Left hindlimb (tissue), 1 donor: ENCODE results near the gene GADD45GIP1.
"Not testable (repeated sequence)": the region's sequence is repeated elsewhere in the genome, so short reads cannot be mapped to it uniquely, and the experiment has no call there.

Source experiments
- DNase-seq: peaks from one replicate; pipeline ENCODE4 v3.0.0-alpha.2; 2018

The GADD45GIP1 gene

GRCh38 chr19:12987781-12988180, 30.8 kb upstream of the GADD45GIP1 start:
- DNase-seq = no peak

- DNase-seq = no peak
Measured at GRCh38 chr19:12987190-12987589, 30.2 kb upstream of the GADD45GIP1 start.

- no peak for DNase-seq
Measured at GRCh38 chr19:12986726-12987125, 29.7 kb upstream of the GADD45GIP1 start.

- peak; percentile 81 for DNase-seq
Measured at GRCh38 chr19:12985049-12985776, 28.2 kb upstream of the GADD45GIP1 start.

GRCh38 chr19:12984683-12985048, 27.6 kb upstream of the GADD45GIP1 start:
- DNase-seq = peak; percentile 66

GRCh38 chr19:12984143-12984627, 27.2 kb upstream of the GADD45GIP1 start:
- DNase-seq = no peak

- DNase-seq = peak; percentile 86
Measured at GRCh38 chr19:12983542-12984142, 26.6 kb upstream of the GADD45GIP1 start.

GRCh38 chr19:12983091-12983490, 26.1 kb upstream of the GADD45GIP1 start:
- no peak for DNase-seq

GRCh38 chr19:12982648-12983047, 25.6 kb upstream of the GADD45GIP1 start:
- no peak for DNase-seq

- no peak for DNase-seq
Measured at GRCh38 chr19:12979974-12980373, 23.0 kb upstream of the GADD45GIP1 start.

GRCh38 chr19:12976109-12976508, 19.1 kb upstream of the GADD45GIP1 start:
- not testable (repeated sequence) for DNase-seq

GRCh38 chr19:12975221-12975741, 18.3 kb upstream of the GADD45GIP1 start:
- no peak for DNase-seq

- DNase-seq = no peak
Measured at GRCh38 chr19:12974301-12975220, 17.5 kb upstream of the GADD45GIP1 start.

- DNase-seq = no peak
Measured at GRCh38 chr19:12973236-12973635, 16.2 kb upstream of the GADD45GIP1 start.

- no peak for DNase-seq
Measured at GRCh38 chr19:12970070-12970820, 13.2 kb upstream of the GADD45GIP1 start.

GRCh38 chr19:12969292-12969988, 12.4 kb upstream of the GADD45GIP1 start, which contains the start of gene DAND5:
TSS of gene DAND5 (plus strand) at chr19:12969576. CDS start at chr19:12969661, 85 bp downstream.
- DNase-seq = no peak

GRCh38 chr19:12967907-12968306, 10.9 kb upstream of the GADD45GIP1 start:
- no peak for DNase-seq

- DNase-seq = no peak
Measured at GRCh38 chr19:12965812-12966135, 8.8 kb upstream of the GADD45GIP1 start.

- peak; percentile 81 for DNase-seq
Measured at GRCh38 chr19:12965017-12965811, 8.2 kb upstream of the GADD45GIP1 start.

GRCh38 chr19:12959481-12959880, 2.5 kb upstream of the GADD45GIP1 start:
- DNase-seq = no peak
